ENCODE measurements around the gene ST8SIA2.

GRCh38 chr15:92499731-92500530, 106.2 kb downstream of the ST8SIA2 start:
- TF ChIP-seq CTCF (conservative IDR thresholded peaks at IDR 0.05; ENCODE audit: low read length), result no peak
- no peak for TF ChIP-seq EZH2phosphoT487 (IDR thresholded peaks at IDR 0.05; ENCODE audit: borderline replicate concordance)

All from Loucy (cell line).